EL (cell line): ENCODE measurements around the gene ZBTB17.
A peak's percentile ranks its signal among the peaks of the same experiment; 100 is the strongest.

ENCODE experiments used
- DNase-seq: peaks from one replicate; pipeline ENCODE4 v3.0.0-alpha.2; 2016

Gene ZBTB17

DNA sequence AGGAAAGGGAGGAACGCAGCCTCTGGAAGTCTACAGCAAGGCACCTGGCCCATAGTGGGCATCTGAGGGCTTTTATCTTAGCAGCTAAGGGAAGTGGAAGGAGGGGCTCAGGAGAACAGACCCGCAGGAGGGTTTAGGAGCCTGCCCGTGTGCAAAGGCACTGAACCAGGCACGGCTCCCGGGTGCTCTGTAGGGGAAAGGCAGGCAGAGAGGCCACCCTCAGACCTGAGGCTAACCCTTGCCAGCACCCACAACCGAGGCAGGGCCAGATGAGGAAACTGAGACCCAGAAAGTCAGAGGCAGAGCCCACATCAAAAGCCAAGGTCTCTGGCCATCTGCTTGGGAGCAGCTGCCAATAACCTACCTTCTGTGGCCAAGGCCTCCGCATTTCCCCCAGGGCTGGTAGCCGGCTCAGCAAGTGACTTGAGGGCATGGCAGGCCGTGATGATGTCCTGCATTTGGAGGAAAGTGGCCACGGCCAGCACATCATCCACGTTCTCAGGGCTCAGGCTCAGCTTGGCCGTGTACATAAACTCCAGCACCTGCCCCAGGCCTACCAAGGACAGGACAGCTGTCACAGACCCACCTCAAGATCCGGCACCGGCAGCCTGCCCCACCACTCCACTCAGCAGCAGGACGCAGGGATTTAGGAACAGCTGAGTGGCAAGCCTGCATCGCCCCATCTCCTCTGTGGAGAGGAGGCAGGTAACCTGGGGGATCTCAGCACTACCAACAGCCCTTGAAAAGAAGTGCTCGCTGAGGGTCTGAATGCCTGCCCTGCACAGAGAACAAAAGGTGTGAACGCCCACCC is 29.1 kb downstream of the ZBTB17 start:
- no peak for DNase-seq

DNA sequence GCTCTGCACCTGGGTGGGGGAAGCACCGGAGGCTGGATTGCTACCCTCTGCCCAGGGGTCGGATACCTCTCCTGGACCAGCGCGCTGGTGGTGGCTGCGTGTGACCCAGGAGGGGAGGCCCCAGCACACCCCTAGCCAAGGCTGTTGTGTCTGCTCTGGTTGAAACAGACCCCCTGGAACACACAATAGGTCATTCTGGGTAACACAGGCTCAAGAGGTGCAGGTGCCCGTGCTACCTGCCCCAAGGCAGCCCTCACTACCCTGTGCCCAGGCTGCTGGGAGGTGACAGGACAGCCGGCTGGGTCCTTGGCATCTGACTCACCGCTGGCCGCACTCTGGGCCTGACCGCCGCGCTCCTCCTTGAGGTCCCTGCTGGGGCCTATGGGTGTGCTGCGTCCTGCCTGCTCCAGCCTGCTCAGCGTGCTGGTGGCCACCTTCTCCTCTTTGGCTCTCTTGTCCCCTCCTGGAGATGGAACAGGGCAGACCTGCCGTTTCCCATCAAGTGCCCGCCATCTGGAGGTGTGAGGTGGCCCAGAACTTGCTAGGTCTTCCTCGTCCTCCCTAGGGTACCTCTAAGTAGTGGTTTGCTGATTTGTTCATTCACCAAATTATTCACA is 30.0 kb downstream of the ZBTB17 start:
- no peak for DNase-seq

DNA sequence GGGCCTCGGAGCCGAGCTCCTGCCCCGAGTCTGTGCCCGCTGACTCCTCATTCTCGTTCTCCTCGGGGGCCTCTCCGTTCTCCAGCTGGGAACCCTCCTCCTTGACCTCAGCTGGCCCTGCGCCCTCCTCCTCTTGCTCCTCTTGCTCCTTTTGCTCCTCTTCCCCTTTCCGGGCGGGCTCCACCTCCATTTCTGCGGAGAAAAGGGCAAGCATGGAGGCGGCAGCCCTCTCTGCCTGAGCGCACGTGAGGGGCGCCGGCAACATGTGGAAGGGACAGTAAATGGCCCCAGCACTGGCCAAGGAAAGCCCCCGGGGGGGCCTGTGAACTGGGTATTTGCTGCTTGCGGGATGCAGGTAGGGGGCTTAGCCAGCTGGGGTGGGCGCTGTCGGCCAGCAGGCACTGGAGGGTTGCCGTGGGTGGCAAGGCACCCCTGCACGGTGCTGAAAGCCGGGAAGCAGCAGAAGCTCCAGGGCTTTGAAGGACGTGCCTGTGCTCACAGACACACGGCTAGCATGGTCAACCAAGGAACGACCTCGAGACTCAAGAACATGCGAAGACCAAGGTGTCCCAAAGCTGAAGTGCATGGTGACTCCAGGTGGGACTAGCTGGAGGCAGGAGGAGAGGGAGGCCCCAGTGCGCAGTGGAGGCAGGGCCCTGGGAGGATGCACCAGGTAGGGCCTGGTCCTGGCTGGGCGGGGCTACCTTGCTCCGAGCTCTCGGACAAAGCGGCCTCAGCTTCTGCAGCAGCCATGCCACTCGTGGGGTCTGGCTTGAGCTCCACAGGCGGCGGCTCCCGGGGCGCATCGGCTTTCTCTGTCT is 30.7 kb downstream of the ZBTB17 start:
- DNase-seq: no peak

DNA sequence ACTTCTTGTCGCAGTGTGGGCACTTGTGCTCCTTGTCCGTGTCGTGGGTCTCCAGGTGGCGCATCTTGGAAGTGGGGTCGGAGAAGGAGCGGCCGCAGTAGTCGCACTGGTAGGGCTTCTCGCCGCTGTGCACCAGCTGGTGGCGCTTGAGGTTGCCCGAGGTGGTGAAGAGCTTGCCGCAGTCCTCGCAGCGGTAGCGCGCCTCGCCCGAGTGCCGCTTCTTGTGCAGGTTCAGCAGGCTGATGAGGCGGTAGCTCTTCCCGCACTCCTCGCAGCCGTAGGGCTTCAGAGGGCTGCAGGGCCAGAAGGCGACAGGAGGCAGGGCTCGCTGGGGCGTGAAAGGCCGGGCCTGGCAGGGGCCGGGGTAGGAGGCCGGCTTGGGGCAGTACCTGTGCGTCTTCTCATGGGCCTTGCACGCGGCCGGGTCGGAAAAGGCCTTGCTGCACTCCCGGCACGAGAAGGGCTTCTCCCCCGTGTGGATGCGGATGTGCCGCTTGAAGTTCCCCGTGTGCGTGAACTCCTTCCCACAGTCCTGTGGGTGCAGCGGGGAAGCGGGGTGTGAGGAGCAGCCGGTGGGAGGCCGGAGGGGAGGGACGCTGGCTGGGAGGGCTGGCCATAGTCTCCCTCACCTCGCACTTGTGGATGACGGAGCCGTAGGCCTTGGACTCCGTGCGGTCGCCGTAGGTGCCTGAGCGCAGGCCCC is 31.4 kb downstream of the ZBTB17 start:
- no peak for DNase-seq

DNA sequence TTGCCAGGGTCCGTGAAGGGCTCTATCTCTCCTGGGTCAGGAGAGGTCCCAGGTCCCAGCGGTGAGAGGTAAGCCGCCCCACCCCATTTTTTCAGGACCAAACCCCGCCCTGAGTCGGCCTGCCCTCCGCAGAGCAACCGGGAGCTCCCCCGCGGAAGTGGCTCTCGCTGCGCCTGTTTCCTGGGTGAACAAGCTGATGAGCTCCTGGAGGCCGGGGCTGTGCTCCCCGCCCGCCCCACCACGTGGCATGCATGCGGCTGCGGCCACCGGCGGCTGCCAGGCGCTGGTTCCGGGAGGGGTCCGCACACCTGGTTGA is 32.0 kb downstream of the ZBTB17 start:
- no peak for DNase-seq

DNA sequence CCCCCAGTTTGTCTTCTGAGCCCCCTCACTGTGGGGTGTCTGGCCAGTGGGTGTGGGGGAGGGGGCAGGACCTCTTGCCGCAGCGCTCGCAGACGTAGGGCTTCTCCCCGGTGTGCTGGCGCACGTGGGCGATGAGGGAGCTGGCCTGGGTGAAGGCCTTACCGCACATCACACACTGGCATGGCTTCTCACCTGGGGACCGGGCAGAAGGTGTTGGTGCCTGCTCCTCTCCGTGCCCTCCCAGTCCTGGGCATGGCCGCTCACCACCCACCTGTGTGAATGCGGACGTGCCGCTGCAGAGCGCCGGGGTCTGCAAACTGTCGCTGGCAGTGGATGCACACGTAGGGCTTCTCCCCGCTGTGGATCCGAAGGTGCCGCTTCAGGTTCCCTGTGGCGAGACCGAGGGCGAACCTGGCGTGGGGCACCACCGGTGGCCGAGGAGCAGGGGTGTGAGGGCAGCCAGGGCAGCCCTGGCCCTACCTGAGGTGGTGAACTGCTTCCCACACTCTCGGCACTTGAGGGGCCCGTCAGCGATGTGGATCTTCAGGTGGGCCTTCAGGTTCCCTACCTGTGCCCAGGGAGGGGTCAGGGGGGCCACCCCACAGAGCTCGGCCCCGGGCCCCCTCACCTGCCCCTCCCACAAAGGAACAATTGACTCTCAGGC is 32.4 kb downstream of the ZBTB17 start:
- no peak for DNase-seq

DNA sequence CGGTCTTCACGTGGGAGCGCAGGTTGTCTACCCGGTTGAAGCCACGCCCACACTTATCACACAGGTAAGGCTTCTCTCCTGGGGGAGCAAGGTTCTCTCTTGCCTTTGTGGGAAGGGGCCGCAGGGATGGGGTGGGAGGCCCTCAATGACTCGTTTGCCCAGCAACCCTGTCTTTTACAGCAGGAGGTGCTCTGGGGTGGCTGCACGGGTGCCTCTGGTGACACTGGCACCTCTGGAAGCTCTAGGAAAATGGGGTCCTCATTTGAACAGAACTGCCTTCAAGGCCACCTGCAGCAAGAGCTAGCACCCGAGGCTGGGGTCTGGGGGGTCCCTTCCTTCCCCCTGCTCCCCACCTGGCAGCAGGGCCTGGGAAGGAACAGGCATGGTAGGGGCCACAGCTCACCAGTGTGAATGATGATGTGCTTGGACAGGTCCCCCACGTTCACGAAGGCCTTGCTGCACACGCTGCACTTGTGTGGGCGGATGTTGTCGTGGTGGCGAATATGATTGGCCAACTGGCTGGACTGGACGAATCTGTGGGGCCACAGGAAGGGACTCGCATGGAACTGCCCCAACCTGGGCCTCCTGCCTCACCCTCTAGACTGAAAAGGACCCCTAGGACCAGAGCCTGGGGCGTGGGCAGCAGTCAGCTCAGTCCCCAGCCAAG is 33.1 kb downstream of the ZBTB17 start:
- no peak for DNase-seq

DNA sequence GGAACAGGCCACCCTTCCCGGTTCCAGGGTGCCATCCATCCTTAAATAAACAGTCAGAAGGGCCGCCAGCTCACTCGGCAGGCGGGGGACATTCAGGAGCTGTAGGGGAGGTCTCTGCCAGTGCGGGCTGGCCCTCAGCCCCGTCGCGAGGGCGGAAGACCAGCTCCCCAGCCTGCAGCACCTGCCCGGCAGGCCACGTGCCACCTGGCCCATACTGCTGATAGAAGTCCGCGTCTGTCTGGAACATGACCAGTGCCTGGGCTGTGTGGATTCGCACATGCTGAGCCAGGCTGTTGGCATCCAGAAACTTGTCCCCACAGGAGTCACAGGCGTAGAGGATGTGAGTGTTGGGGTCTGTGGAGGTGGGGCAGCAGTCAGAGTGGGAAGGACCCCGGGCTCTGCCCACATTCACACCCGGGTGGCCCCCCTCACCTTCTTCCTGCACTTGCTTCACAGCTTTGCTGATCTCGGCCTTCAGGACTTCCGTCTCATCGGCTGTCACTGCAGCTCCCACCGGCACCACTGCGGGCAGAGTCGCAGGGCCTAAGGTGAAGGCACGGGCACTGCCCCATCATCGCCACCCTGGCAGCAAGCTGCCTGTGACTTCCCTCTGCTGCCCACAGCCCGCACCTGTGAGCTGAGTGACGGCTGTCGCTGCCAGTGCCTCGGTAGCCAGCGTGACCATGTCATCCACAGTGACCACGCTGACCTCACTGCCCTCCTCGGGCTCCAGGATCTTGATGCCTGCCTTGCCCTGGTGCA is 33.8 kb downstream of the ZBTB17 start:
- DNase-seq: no peak

DNA sequence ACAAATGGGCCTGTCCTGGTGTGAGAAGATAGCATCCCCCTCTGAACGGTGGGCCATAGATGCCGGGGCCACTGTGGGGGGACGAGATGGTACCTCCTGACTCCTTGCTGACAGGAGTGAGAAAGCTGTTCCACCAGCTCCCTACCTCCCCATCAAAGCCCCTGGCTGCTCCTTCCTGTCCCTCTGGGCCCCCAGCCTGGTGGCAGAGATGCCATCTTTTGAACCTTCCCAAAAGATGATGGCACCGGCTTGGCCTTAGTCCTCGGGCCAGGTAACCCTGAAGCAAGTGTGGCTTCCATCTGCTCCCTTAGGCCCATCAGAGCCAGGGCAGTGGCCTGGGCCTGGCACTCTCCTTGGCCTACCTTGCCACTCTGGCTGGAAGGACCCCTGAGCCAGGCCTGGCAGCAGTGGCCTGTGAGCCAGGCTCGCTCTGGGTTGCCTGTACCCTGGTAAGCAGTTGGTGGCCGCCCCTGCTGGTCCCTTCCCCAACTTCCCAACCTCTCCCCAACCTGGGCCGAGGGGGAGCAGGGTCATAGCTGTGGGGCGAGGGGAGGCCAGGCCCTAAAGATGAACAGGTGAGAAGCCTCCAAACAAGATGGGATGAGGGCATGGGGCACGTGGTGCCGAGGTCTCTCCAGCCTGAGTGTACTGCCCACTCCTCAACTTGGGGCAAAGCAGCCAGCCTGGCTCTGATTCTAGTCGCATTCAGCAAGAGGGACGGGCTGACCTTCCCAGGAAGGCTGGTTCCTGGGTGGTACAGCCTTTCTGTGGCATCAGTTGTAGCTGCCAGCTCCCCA is 34.7 kb downstream of the ZBTB17 start:
- no peak for DNase-seq

DNA sequence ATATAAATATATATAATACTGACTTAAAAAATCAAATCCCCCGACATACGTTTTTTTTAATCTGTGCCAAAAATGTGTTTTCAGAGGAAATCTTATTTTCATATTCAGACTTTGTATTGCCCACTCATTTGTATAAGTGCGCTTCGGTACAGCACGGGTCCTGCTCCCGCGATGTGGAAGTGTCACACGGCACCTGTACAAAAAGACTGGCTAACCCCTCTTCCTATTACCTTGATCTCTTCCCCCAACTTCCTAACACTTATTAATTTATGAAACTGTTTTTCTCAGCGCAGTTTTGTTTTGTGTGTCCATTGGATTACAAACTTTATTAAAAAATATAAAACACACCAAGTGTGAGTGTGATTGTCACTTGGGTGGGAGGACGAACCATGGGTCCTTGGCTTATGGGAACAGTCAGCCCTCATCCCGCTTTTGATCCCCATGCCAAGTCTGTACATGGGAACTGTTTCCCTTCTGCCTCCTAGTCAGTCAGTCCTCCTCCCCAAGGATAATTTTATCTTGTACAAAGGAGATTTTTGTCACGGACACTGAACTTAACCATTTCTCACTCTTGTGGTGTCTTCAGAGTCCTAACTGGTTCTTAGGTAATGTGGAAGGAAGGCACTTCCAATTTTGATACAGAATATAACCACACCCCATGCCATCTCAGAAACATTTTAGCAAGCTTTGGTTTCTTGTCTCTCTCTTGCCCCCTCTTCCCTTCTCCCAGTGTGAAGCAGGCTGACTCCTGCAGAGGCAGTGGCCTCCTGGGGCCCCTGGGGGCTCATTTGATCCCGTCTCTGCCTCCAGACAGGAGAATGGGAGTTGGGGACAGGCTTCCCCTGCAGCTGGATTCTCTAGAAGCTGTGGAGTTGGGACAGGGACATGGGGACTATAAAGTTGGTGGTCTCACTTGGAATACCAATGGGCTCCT is 35.5 kb downstream of the ZBTB17 start:
- DNase-seq: no peak

DNA sequence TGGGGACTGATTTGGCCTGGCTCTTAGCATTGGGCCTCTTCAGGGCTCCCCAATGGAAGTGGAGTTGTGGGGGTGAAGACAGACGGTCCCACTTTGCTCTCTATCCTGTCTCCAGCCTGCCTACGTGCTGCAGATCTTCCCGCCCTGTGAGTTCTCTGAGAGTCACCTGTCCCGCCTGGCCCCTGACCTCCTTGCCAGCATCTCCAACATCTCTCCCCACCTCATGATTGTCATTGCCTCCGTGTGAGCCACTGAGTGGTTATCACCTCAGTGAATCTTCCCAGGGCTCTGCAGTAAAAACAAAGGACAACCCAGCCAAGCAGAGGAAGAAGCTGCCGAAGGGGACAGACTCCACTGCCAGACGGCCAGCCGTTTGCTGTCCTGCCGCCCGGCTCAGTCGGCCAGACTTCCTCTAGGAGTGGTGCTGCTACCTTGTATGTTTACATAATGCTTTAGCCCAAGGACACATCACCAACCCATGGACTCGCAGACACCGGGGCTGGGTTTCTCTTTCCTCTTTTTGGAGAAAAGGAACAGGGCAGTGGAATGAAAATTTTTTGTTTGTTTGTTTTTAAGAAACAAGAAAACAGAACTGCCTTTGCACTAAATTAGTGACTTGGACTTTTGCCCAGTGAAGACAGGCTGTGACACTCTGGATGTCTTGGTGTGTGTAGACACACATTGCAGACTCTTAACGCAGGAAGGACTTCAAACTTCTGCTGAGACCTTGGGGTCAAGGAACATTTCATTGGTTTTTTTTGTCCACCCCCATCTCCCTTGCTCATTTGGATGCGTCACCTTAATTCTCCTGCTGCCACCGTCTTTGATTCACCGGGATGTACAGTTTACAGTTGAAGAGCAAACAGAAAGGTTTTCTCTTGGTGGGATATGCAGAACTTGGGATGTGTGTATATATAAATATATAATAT is 36.5 kb downstream of the ZBTB17 start:
- DNase-seq: peak; percentile 52

DNA sequence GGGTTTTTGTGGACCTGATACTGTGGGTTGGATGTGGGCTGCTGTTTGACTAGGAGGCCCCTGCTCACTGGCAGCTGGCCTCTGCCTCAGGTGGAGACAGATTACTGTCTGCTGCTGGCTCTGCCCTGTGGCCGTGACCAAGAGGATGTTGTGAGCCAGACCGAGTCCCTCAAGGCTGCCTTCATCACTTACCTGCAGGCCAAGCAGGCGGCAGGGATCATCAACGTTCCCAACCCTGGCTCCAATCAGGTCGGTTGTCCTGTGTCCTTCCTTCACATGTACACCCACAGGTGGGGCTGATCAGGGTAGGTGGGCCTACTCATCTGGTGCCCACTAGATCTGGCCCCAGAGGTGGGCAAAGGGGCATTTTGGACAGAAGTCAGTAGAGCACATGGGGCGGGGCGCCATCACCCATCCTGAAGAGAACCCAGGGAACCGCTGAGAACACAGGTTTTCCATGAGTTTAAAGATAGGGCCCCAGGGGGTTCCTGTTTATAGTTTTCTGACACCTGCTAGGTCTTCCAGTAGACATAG is 37.2 kb downstream of the ZBTB17 start:
- no peak for DNase-seq

DNA sequence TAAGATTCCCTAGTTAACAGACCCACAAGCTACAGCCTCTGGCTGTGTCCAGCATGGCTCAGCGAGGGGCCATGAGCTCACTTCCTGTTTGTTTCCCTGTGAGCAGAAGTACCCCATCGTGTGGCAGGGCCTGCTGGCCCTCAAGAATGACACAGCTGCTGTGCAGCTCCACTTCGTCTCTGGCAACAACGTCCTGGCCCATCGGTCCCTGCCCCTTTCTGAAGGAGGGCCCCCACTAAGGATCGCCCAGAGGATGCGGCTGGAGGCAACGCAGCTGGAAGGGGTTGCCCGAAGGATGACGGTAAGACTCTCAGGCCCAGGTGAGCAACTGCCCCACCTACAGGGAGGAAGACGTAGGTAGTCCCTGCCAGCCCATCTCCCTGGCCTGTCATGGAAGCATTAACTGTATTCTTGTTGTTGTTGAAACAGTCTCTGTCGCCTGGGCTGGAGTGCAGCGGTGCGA is 38.2 kb downstream of the ZBTB17 start:
- peak; percentile 70 for DNase-seq

DNA sequence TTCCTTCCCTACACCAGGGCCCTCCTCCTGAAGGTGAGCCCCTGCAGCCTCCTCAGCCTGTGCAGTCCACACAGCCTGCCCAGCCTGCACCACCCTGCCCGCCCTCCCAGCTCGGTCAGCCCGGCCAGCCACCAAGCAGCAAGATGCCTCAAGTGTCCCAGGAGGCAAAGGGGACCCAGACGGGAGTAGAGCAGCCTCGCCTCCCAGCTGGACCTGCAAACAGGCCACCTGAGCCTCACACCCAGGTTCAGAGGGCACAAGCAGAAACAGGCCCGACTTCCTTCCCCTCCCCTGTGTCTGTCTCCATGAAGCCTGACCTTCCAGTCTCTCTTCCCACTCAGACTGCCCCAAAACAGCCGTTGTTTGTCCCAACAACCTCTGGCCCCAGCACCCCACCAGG is 38.8 kb downstream of the ZBTB17 start:
- DNase-seq: no peak

DNA sequence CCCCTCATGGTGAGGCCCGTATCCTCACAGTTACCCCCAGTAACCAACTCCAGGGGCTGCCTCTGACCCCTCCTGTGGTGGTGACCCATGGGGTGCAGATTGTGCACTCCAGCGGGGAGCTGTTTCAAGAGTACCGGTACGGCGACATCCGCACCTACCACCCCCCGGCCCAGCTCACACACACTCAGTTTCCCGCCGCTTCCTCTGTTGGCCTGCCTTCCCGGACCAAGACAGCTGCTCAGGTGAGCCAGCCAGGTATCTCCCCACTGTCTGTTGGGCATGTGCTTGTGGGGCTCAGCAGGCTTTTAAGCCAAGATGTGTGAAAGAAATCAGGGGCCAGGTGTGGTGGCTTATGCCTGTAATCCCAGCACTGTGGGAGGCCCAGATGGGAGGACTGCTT is 39.9 kb downstream of the ZBTB17 start:
- no peak for DNase-seq

DNA sequence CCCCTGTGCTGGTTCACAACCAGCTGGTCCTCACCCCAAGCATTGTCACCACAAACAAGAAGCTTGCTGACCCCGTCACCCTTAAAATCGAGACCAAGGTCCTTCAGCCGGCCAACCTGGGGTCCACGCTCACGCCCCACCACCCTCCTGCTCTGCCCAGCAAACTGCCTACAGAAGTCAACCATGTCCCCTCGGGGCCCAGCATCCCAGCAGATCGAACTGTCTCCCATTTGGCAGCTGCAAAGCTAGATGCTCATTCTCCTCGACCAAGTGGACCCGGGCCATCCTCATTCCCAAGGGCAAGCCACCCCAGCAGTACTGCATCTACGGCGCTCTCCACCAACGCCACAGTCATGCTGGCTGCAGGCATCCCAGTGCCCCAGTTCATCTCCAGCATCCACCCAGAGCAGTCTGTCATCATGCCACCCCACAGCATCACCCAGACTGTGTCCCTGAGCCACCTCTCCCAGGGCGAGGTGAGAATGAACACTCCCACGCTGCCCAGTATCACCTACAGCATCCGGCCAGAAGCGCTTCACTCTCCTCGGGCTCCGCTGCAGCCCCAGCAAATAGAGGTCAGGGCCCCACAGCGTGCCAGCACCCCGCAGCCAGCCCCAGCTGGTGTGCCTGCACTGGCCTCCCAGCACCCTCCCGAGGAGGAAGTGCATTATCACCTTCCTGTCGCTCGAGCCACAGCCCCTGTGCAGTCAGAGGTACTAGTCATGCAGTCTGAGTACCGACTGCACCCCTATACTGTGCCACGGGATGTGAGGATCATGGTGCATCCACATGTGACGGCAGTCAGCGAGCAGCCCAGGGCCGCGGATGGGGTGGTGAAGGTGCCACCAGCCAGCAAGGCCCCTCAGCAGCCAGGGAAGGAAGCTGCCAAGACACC is 40.6 kb downstream of the ZBTB17 start:
- DNase-seq: no peak
